Measurements from ENCODE around the gene TRMT6. TPM values are rescaled to one million over a fixed set of nuclear protein-coding genes. Genes with fewer than 3 reads are reported as not detected.

Gene TRMT6
- total RNA-seq, 1 donor from 2014 or later, result 7.3 TPM

- FAIRE-seq (no peak), DNase-seq (ENCODE audit: low spot score in 2 of 2) (no peak)
Observed at GRCh38 chr20:5967469-5967868, 17.1 kb upstream of the TRMT6 start.

GRCh38 chr20:5949943-5950270 lies 426 bp downstream of the TRMT6 start:
- no peak for FAIRE-seq
- no peak for DNase-seq (ENCODE audit: low spot score in 2 of 2)

- FAIRE-seq (no peak), DNase-seq (ENCODE audit: low spot score in 2 of 2) (no peak)
Observed at GRCh38 chr20:5947276-5947675, 3.1 kb downstream of the TRMT6 start.

- no peak for FAIRE-seq
- no peak for DNase-seq (ENCODE audit: low spot score in 2 of 2)
Observed at GRCh38 chr20:5945963-5946362, 4.4 kb downstream of the TRMT6 start.

- DNase-seq (ENCODE audit: low spot score in 2 of 2) (no peak), FAIRE-seq (no peak)
Observed at GRCh38 chr20:5938456-5939029, 11.8 kb downstream of the TRMT6 start.

- DNase-seq (ENCODE audit: low spot score in 2 of 2) (no peak), FAIRE-seq (no peak)
Observed at GRCh38 chr20:5936238-5936637, 14.1 kb downstream of the TRMT6 start.

- DNase-seq (ENCODE audit: low spot score in 2 of 2), result no peak
Observed at GRCh38 chr20:5935384-5935783, 14.9 kb downstream of the TRMT6 start.

GRCh38 chr20:5933802-5934436 lies 16.4 kb downstream of the TRMT6 start:
- FAIRE-seq (no peak), DNase-seq (ENCODE audit: low spot score in 2 of 2) (no peak)

More at GRCh38 chr20:5935384-5935783, 14.9 kb downstream of the TRMT6 start:
- no peak for FAIRE-seq

- no peak for FAIRE-seq
- no peak for DNase-seq (ENCODE audit: low spot score in 2 of 2)
Observed at GRCh38 chr20:5932796-5933195, 17.5 kb downstream of the TRMT6 start.

- FAIRE-seq, result no peak
- DNase-seq (ENCODE audit: low spot score in 2 of 2), result no peak
Observed at GRCh38 chr20:5931411-5931810, 18.9 kb downstream of the TRMT6 start.

GRCh38 chr20:5928836-5929715 lies 21.3 kb downstream of the TRMT6 start:
- FAIRE-seq (no peak), DNase-seq (ENCODE audit: low spot score in 2 of 2) (no peak)

- no peak for DNase-seq (ENCODE audit: low spot score in 2 of 2)
- FAIRE-seq, result no peak
Observed at GRCh38 chr20:5927749-5928462, 22.4 kb downstream of the TRMT6 start.

- DNase-seq (ENCODE audit: low spot score in 2 of 2), result no peak
- no peak for FAIRE-seq
Observed at GRCh38 chr20:5925551-5925950, 24.8 kb downstream of the TRMT6 start.

- FAIRE-seq (no peak), DNase-seq (ENCODE audit: low spot score in 2 of 2) (no peak)
Observed at GRCh38 chr20:5923493-5923892, 26.8 kb downstream of the TRMT6 start.

- DNase-seq (ENCODE audit: low spot score in 2 of 2) (no peak), FAIRE-seq (no peak)
Observed at GRCh38 chr20:5920581-5920980, 29.8 kb downstream of the TRMT6 start.

GRCh38 chr20:5919626-5920544 lies 30.4 kb downstream of the TRMT6 start:
- DNase-seq (ENCODE audit: low spot score in 2 of 2), result no peak
- no peak for FAIRE-seq

- DNase-seq (ENCODE audit: low spot score in 2 of 2) (no peak), FAIRE-seq (no peak)
Observed at GRCh38 chr20:5918856-5919625, 31.3 kb downstream of the TRMT6 start.

- DNase-seq (ENCODE audit: low spot score in 2 of 2) (no peak), FAIRE-seq (no peak)
Observed at GRCh38 chr20:5914859-5915258, 35.5 kb downstream of the TRMT6 start.

GRCh38 chr20:5913166-5913565 lies 37.2 kb downstream of the TRMT6 start:
- DNase-seq (ENCODE audit: low spot score in 2 of 2) (no peak), FAIRE-seq (no peak)

Measured in frontal cortex (tissue), 4 donors.